Mucosa of descending colon (tissue), 3 donors: ENCODE data around the gene COG2. TPM values are rescaled to one million over a fixed set of nuclear protein-coding genes. Genes with fewer than 3 reads are reported as not detected.

Experiments
- ATAC-seq: fragments of 200-7000 bp; cut with Tn5 transposase; one replicate; pipeline ENCODE4 v1.9.1; 2020; ENCODE audit warnings: mild to moderate bottlenecking, moderate library complexity
- DNase-seq, 3 donors: peaks; one replicate each; pipeline ENCODE4 v3.0.0-alpha.2; 2020
- H3K36me3 ChIP-seq: fragments of 200-600 bp; one replicate; pipeline ENCODE4 v1.8.0; 2021; ENCODE audit warnings: low read depth, mild to moderate bottlenecking
- H3K4me1 ChIP-seq: fragments of 200-600 bp; one replicate; pipeline ENCODE4 v1.8.0; 2021; ENCODE audit warnings: low read depth, mild to moderate bottlenecking
- H3K4me3 ChIP-seq: fragments of 200-600 bp; one replicate; pipeline ENCODE4 v1.8.0; 2021; ENCODE audit warnings: mild to moderate bottlenecking
- H3K9me3 ChIP-seq: fragments of 200-600 bp; one replicate; pipeline ENCODE4 v1.8.0; 2021; ENCODE audit warnings: mild to moderate bottlenecking
- intact Hi-C, 2 donors: fragments of 100-400 bp; cut with DNase I in 1 of 2; cut with micrococcal nuclease in 1 of 2; formaldehyde crosslinking; loops; one replicate each; pipeline versions ENCODE4 v1.11.0 to v1.11.1; 2022; cut with DNase I, micrococcal nuclease
- total RNA-seq, 3 donors: library from RNA; stranded (reverse); fragmentation: NEBNext Ultra II Directional in 2 of 3; extraction: Animal tissue kit (Norgen Biotek cat#: 25700) in 2 of 3; gene quantifications; one replicate each; pipeline versions ENCODE4 v1.2.1 to v1.2.4, GENCODE V29; 2021 to 2023
- TF ChIP-seq, protein P1 (sequence below): fragments of 200-600 bp; IDR thresholded peaks from one replicate; pipeline ENCODE4 v1.8.0; 2022; ENCODE audit warnings: antibody characterized with exemption, mild to moderate bottlenecking
- donor health status: DM: no; HTN: no; CAD: no; lungs with moderate emphysema.
- donor health status: DM: no; HTN: no; CAD: no.
- donor health status: DM: no; HTN: yes; CAD: no.

COG2 gene
- total RNA-seq, 3 donors from 2014 or later, result 38.0 to 46.2 (median 38.1) TPM

DNA sequence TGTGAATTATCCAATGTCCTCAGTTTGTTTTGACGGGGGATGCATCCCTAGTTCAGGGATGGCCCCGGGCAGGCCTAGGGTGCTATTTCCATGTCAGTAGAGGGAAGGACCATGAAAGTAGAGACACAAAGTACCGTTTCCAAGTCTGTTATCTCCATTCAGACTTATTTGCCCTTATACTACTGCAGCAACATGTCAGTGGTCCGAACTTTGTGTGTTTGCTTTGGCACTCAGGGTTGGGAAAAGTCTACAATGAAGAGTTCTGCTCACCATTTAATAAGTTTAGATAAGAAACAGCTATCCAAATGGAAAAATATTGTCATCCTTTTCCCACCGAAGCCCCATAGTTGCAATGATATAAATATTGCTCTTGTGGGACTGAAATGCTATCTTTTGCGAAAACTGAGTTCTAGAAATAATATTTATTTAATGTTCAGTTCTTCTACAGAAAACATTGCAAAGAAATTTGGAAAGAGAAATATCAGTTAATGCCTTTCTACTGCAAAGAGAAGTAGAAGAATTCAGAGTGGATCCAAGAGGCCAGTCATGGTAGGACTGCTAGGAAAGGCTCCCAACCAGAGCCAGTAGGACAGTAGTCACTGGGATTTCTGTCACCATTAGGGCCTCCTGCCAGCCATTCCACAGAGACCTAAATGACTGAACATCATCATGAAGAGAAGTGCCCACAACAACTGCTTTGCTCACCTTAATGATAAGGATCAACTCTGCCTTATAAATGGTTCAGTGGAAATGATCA lies 83.2 kb downstream of the COG2 start:
- TF ChIP-seq, protein P1, sequence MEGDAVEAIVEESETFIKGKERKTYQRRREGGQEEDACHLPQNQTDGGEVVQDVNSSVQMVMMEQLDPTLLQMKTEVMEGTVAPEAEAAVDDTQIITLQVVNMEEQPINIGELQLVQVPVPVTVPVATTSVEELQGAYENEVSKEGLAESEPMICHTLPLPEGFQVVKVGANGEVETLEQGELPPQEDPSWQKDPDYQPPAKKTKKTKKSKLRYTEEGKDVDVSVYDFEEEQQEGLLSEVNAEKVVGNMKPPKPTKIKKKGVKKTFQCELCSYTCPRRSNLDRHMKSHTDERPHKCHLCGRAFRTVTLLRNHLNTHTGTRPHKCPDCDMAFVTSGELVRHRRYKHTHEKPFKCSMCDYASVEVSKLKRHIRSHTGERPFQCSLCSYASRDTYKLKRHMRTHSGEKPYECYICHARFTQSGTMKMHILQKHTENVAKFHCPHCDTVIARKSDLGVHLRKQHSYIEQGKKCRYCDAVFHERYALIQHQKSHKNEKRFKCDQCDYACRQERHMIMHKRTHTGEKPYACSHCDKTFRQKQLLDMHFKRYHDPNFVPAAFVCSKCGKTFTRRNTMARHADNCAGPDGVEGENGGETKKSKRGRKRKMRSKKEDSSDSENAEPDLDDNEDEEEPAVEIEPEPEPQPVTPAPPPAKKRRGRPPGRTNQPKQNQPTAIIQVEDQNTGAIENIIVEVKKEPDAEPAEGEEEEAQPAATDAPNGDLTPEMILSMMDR, result no peak
- peaks cover 4% of the 10 kb centered on the region for H3K9me3 ChIP-seq
- intact Hi-C loops, result no loop called here
- H3K4me3 ChIP-seq, result no peak overlapping the region
- H3K4me1 ChIP-seq, result peaks cover 6% of the 10 kb centered on the region
- DNase-seq (no peak), ATAC-seq (no peak)
- H3K36me3 ChIP-seq, result no peaks in the 10 kb centered on the region

DNA sequence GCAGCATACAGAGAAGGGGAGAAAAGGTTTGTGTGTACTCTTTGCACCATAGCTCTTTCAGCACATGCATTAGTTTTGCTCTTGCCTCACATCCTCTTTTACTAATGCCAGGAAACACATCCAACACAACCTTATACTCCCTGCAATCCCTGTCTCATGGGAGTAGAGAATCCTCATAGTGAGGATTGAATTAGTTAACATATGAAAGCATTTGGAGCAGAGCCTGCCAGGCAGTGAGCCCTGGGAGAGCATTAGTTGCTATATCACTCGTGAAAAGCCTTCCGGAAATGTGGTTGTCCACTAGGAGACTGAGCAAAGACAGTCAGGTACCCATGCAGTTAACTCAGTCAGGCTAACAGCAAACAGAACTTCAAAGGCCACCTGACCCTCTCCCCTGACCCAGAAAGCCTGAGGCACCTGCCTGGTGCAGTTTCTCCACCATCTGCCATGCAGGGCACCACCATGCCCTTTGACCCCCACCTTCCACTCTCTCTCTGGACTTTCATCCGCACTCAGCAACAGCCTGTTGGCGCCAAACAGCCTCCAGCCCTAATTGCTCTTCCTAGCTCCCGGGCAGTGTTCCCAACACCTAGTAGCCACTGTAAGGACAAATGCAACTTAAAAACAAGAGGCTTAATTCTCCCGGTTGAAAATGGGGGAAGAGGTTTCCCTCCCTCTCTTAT lies 86.6 kb downstream of the COG2 start:
- DNase-seq (peak in 2 of 3 donors; percentile 58 to 64), ATAC-seq (peak; percentile 92)
- intact Hi-C loops, result no loop called here
- TF ChIP-seq, protein P1, result no peak
- H3K4me1 ChIP-seq, result peaks cover 6% of the 10 kb centered on the region
- H3K36me3 ChIP-seq, result no peaks in the 10 kb centered on the region
- no peaks in the 10 kb centered on the region for H3K9me3 ChIP-seq
- H3K4me3 ChIP-seq, result no peak overlapping the region

DNA sequence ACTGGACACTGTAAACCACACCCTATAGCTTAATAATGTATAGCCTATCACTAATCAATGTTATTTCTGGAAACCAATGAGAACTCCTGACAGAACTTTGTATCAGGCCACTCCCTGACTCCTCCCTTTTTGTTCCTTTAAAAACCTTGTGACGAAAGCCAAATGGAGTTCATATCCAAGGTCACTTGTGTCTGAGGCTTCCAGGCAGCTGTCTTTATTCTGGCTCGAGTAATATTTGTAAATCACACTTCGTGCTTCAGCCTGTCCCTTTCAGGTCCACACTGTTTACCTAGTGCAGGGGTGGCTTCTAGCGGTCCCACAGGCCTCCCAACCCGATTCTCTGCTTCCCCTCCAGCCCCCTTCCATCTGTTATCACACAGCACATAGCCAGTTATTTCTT lies 88.7 kb downstream of the COG2 start:
- ATAC-seq (peak; percentile 14), DNase-seq (no peak)

DNA sequence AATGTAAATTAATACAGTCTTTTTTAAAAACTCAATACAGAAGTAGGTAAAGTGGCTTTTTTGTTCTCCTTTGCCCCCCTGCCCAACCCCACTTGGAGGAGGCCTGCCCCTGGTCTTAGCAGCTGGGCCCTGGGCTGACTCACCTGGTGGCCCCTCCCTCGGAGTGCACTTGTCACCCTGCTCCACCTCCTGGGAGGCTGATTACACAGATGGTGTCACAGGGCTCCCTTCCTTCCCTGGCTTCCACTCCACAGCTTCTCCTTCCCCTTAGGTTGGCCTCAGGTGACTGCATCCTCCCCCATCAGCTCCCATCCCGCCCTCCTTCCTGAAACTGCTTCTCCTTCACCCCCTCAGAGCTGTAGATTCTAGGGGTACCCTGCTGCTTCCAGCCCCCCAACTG lies 93.2 kb downstream of the COG2 start:
- ATAC-seq (peak; percentile 98), DNase-seq (peak; percentile 51 to 63 (median 52))
- Histone ChIP-seq H3K36me3 (no peaks in the 10 kb centered on the region), H3K4me1 (no peaks in the 10 kb centered on the region), H3K9me3 (no peaks in the 10 kb centered on the region), H3K4me3 (no peak overlapping the region)
- intact Hi-C loops, result no loop called here
- TF ChIP-seq, protein P1, result no peak

More for the DNA sequence above, 88.7 kb downstream of the COG2 start:
- intact Hi-C loops, result no loop called here
- Histone ChIP-seq H3K4me1 (peaks cover 6% of the 10 kb centered on the region), H3K36me3 (no peaks in the 10 kb centered on the region), H3K9me3 (no peaks in the 10 kb centered on the region), H3K4me3 (no peak overlapping the region)
- TF ChIP-seq, protein P1, result no peak

DNA sequence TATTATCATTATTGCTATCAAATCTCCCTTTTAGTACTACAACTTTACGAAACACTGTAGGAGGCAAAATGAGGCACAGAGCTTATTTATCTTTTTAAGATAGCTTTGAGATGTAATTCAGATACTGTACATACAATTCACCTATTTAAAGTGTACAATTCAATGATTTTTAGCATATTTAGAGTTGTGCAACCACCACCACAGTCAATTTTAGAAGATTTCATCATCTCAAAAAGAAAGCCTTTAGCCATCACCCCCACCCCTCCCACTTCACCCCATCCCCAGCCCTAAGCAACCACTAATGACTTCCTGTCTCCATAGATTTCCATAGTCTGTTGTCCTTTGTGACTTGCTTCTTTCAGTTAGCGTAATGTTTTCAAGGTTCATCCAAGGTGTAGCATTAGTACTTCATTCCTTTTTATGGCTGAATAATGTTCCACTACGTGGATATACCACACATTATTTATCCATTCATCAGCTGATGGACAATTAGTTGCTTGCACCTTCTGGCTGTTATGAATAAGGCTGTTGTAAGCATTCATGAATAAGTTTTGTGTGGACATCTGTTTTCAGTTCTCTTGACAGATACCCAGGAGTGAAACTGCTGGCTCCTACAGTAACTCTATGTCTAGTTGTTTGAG lies 95.5 kb downstream of the COG2 start:
- TF ChIP-seq, protein P1, result no peak
- ATAC-seq, result no peak
- no peak for DNase-seq
- H3K4me3 ChIP-seq, result no peak overlapping the region
- no peaks in the 10 kb centered on the region for H3K36me3 ChIP-seq
- no peaks in the 10 kb centered on the region for H3K4me1 ChIP-seq
- intact Hi-C loops, result no loop called here
- H3K9me3 ChIP-seq, result no peaks in the 10 kb centered on the region
